Measurements from ENCODE around the gene ARAP3.

Gene ARAP3

GRCh38 chr5:141669520-141669919, 12.5 kb downstream of the ARAP3 start:
- H3K36me3 ChIP-seq (ENCODE audit: insufficient read depth, low read length): no peaks in the 10 kb centered on the region

GRCh38 chr5:141668601-141669265, 13.3 kb downstream of the ARAP3 start:
- Histone ChIP-seq H3K36me3 (ENCODE audit: insufficient read depth, low read length) (no peaks in the 10 kb centered on the region), H2AFZ (ENCODE audit: low read length, unreplicated experiment) (no peak overlapping the region)

More at GRCh38 chr5:141669520-141669919, 12.5 kb downstream of the ARAP3 start:
- Histone ChIP-seq H3K4me3 (ENCODE audit: low read depth, low read length) (no peak overlapping the region), H3K27me3 (ENCODE audit: insufficient read depth, low read length) (no peaks in the 10 kb centered on the region), H3K79me2 (ENCODE audit: control insufficient read depth, insufficient read depth, low read length, unreplicated experiment) (no peaks in the 10 kb centered on the region), H3K4me1 (ENCODE audit: control insufficient read depth, insufficient read depth, low read length, unreplicated experiment) (no peaks in the 10 kb centered on the region), H3K27ac (ENCODE audit: low read depth, low read length) (no peak overlapping the region), H2AFZ (ENCODE audit: low read length, unreplicated experiment) (no peak overlapping the region)

GRCh38 chr5:141665995-141666940, 15.8 kb downstream of the ARAP3 start:
- no peaks in the 10 kb centered on the region for H3K79me2 ChIP-seq (ENCODE audit: control insufficient read depth, insufficient read depth, low read length, unreplicated experiment)

More at GRCh38 chr5:141668601-141669265, 13.3 kb downstream of the ARAP3 start:
- no peak overlapping the region for H3K4me3 ChIP-seq (ENCODE audit: low read depth, low read length)
- H3K79me2 ChIP-seq (ENCODE audit: control insufficient read depth, insufficient read depth, low read length, unreplicated experiment): no peaks in the 10 kb centered on the region
- no peak overlapping the region for H3K27ac ChIP-seq (ENCODE audit: low read depth, low read length)
- no peaks in the 10 kb centered on the region for H3K27me3 ChIP-seq (ENCODE audit: insufficient read depth, low read length)
- H3K4me1 ChIP-seq (ENCODE audit: control insufficient read depth, insufficient read depth, low read length, unreplicated experiment): no peaks in the 10 kb centered on the region

GRCh38 chr5:141664733-141665461, 17.1 kb downstream of the ARAP3 start:
- Histone ChIP-seq H2AFZ (ENCODE audit: low read length, unreplicated experiment) (no peak overlapping the region), H3K4me3 (ENCODE audit: low read depth, low read length) (no peak overlapping the region), H3K79me2 (ENCODE audit: control insufficient read depth, insufficient read depth, low read length, unreplicated experiment) (no peaks in the 10 kb centered on the region), H3K36me3 (ENCODE audit: insufficient read depth, low read length) (no peaks in the 10 kb centered on the region), H3K27me3 (ENCODE audit: insufficient read depth, low read length) (no peaks in the 10 kb centered on the region), H3K27ac (ENCODE audit: low read depth, low read length) (no peak overlapping the region), H3K4me1 (ENCODE audit: control insufficient read depth, insufficient read depth, low read length, unreplicated experiment) (no peaks in the 10 kb centered on the region)

More at GRCh38 chr5:141665995-141666940, 15.8 kb downstream of the ARAP3 start:
- no peaks in the 10 kb centered on the region for H3K4me1 ChIP-seq (ENCODE audit: control insufficient read depth, insufficient read depth, low read length, unreplicated experiment)
- no peak overlapping the region for H3K4me3 ChIP-seq (ENCODE audit: low read depth, low read length)
- H3K27me3 ChIP-seq (ENCODE audit: insufficient read depth, low read length): no peaks in the 10 kb centered on the region
- H2AFZ ChIP-seq (ENCODE audit: low read length, unreplicated experiment): no peak overlapping the region
- no peaks in the 10 kb centered on the region for H3K36me3 ChIP-seq (ENCODE audit: insufficient read depth, low read length)
- no peak overlapping the region for H3K27ac ChIP-seq (ENCODE audit: low read depth, low read length)

GRCh38 chr5:141663506-141663905, 18.5 kb downstream of the ARAP3 start:
- H3K36me3 ChIP-seq (ENCODE audit: insufficient read depth, low read length): peaks cover 5% of the 10 kb centered on the region; the same call in 1 of the 2 replicates
- no peak overlapping the region for H3K4me3 ChIP-seq (ENCODE audit: low read depth, low read length)
- H3K27ac ChIP-seq (ENCODE audit: low read depth, low read length): no peak overlapping the region
- H3K4me1 ChIP-seq (ENCODE audit: control insufficient read depth, insufficient read depth, low read length, unreplicated experiment): peaks cover 3% of the 10 kb centered on the region
- H2AFZ ChIP-seq (ENCODE audit: low read length, unreplicated experiment): no peak overlapping the region
- H3K27me3 ChIP-seq (ENCODE audit: insufficient read depth, low read length): no peaks in the 10 kb centered on the region
- no peaks in the 10 kb centered on the region for H3K79me2 ChIP-seq (ENCODE audit: control insufficient read depth, insufficient read depth, low read length, unreplicated experiment)

GRCh38 chr5:141662028-141662427, 20.0 kb downstream of the ARAP3 start:
- H3K36me3 ChIP-seq (ENCODE audit: insufficient read depth, low read length): peaks cover 13% of the 10 kb centered on the region
- peaks cover 17% of the 10 kb centered on the region for H3K4me1 ChIP-seq (ENCODE audit: control insufficient read depth, insufficient read depth, low read length, unreplicated experiment)

GRCh38 chr5:141657937-141658545, 24.0 kb downstream of the ARAP3 start:
- H3K4me1 ChIP-seq (ENCODE audit: control insufficient read depth, insufficient read depth, low read length, unreplicated experiment): peaks cover 24% of the 10 kb centered on the region
- H3K4me3 ChIP-seq (ENCODE audit: low read depth, low read length): peak overlapping the region; percentile 20; the same call in 1 of the 2 replicates
- no peaks in the 10 kb centered on the region for H3K27me3 ChIP-seq (ENCODE audit: insufficient read depth, low read length)
- H3K79me2 ChIP-seq (ENCODE audit: control insufficient read depth, insufficient read depth, low read length, unreplicated experiment): no peaks in the 10 kb centered on the region
- H3K27ac ChIP-seq (ENCODE audit: low read depth, low read length): peak overlapping the region; percentile 82
- no peak overlapping the region for H2AFZ ChIP-seq (ENCODE audit: low read length, unreplicated experiment)
- peaks cover 21% of the 10 kb centered on the region for H3K36me3 ChIP-seq (ENCODE audit: insufficient read depth, low read length)

More at GRCh38 chr5:141662028-141662427, 20.0 kb downstream of the ARAP3 start:
- Histone ChIP-seq H3K27ac (ENCODE audit: low read depth, low read length) (no peak overlapping the region), H2AFZ (ENCODE audit: low read length, unreplicated experiment) (no peak overlapping the region), H3K79me2 (ENCODE audit: control insufficient read depth, insufficient read depth, low read length, unreplicated experiment) (no peaks in the 10 kb centered on the region), H3K27me3 (ENCODE audit: insufficient read depth, low read length) (no peaks in the 10 kb centered on the region), H3K4me3 (ENCODE audit: low read depth, low read length) (no peak overlapping the region)

GRCh38 chr5:141657404-141657803, 24.6 kb downstream of the ARAP3 start:
- H3K4me3 ChIP-seq (ENCODE audit: low read depth, low read length): peak overlapping the region; percentile 20; the same call in 1 of the 2 replicates
- H3K79me2 ChIP-seq (ENCODE audit: control insufficient read depth, insufficient read depth, low read length, unreplicated experiment): no peaks in the 10 kb centered on the region
- peak overlapping the region; percentile 82 for H3K27ac ChIP-seq (ENCODE audit: low read depth, low read length)
- no peaks in the 10 kb centered on the region for H3K27me3 ChIP-seq (ENCODE audit: insufficient read depth, low read length)
- no peak overlapping the region for H2AFZ ChIP-seq (ENCODE audit: low read length, unreplicated experiment)
- H3K36me3 ChIP-seq (ENCODE audit: insufficient read depth, low read length): peaks cover 21% of the 10 kb centered on the region
- H3K4me1 ChIP-seq (ENCODE audit: control insufficient read depth, insufficient read depth, low read length, unreplicated experiment): peaks cover 24% of the 10 kb centered on the region

GRCh38 chr5:141656396-141656795, 25.6 kb downstream of the ARAP3 start:
- no peak overlapping the region for H3K4me3 ChIP-seq (ENCODE audit: low read depth, low read length)
- peaks cover 21% of the 10 kb centered on the region for H3K36me3 ChIP-seq (ENCODE audit: insufficient read depth, low read length)

GRCh38 chr5:141655020-141655419, 27.0 kb downstream of the ARAP3 start:
- Histone ChIP-seq H3K4me3 (ENCODE audit: low read depth, low read length) (no peak overlapping the region), H3K4me1 (ENCODE audit: control insufficient read depth, insufficient read depth, low read length, unreplicated experiment) (peaks cover 35% of the 10 kb centered on the region), H3K79me2 (ENCODE audit: control insufficient read depth, insufficient read depth, low read length, unreplicated experiment) (no peaks in the 10 kb centered on the region), H2AFZ (ENCODE audit: low read length, unreplicated experiment) (no peak overlapping the region), H3K27me3 (ENCODE audit: insufficient read depth, low read length) (no peaks in the 10 kb centered on the region), H3K27ac (ENCODE audit: low read depth, low read length) (no peak overlapping the region), H3K36me3 (ENCODE audit: insufficient read depth, low read length) (peaks cover 21% of the 10 kb centered on the region)

More at GRCh38 chr5:141656396-141656795, 25.6 kb downstream of the ARAP3 start:
- no peaks in the 10 kb centered on the region for H3K27me3 ChIP-seq (ENCODE audit: insufficient read depth, low read length)
- peaks cover 28% of the 10 kb centered on the region for H3K4me1 ChIP-seq (ENCODE audit: control insufficient read depth, insufficient read depth, low read length, unreplicated experiment)
- no peak overlapping the region for H2AFZ ChIP-seq (ENCODE audit: low read length, unreplicated experiment)
- H3K27ac ChIP-seq (ENCODE audit: low read depth, low read length): no peak overlapping the region
- H3K79me2 ChIP-seq (ENCODE audit: control insufficient read depth, insufficient read depth, low read length, unreplicated experiment): no peaks in the 10 kb centered on the region

All from ACC112 (cell line).